ENCODE results near the gene MGRN1.

MGRN1 gene

DNA sequence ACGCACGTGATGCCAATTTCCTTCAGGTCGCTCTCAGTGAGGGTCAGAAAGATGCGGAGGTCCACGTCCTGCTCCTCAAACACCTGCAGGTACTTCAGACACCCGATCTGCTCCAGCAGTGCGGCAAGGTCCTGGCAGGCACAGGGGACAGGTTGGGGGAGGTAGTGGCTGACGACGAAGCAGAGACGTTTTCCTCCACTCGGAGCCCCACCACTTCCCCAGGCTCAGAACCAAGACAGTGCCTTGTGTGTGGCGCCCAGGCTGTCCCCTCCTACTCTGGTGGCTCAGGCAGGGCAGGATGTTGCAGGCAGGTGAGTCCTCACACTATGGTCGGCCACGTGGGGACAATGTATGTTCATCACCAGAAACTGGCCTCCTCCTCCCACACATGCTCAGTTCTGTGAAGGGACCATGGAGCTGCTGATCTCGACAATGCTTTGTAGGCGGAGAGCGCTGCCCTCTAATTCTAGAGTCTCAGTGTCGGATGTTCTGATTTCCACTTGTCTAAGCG lies 74.5 kb downstream of the MGRN1 start:
- DNase-seq (ENCODE audit: low spot score), result no peak

GRCh38 chr16:4700380-4700996 lies 75.9 kb downstream of the MGRN1 start:
- DNase-seq (ENCODE audit: low spot score), result no peak

DNA sequence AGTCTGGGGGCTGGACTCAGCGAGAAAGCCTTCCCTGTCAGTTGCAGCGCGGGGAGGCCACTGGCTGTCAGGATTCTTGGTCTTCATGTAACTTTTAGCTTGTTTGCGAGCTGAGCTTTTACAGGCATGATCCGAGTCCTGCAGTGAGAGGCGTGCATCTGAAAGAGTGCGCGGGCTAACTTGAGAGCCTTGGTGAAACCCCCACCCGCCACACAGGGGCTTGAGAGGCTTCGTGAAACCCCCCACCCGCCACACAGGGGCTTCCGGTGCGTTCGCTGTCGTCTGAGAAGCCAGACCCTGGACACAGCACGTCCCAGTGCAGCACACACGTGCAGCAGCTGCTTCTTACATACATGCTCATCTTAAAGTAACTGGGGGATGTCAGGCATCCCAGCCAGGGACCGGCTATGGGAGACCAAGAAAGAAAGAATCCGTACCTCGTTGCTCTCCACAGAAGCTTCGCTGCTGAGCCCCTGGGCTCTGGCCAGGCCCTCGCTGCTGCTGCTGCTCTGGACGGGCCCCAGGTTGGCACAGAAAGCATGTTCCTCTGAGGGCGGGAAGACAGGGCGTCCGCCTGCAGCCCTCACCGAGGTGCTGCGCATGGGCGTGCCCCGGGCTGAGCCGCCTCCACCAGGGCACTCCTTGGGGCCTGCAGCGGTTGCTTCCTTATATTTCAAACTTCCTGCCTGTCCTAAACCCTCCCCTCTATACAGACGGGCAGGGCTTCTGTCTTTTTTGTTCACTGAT lies 76.5 kb downstream of the MGRN1 start:
- DNase-seq (ENCODE audit: low spot score), result no peak

- DNase-seq (ENCODE audit: low spot score), result no peak
Measured at GRCh38 chr16:4701791-4702465, 77.3 kb downstream of the MGRN1 start.

GRCh38 chr16:4702466-4702808 lies 77.8 kb downstream of the MGRN1 start:
- no peak for DNase-seq (ENCODE audit: low spot score)

DNA sequence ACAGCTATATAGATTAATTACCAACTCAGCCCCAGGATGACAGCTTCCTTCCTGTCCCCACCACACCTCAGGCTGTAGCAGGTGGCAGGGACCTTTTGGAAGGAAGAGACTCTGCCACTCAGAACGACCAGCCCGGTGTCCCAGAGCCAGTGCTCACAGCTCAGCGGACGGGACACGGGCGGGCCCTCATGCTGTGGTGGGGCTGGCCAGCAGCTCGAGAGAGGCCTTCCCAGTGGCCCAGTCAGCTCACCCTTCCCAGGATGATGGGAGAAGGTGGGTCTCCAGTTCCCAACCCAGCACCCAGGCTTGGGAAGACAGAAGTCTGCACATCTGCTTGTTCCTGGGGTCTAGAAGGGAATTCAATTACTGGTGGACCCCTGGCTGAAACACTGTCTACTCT lies 79.3 kb downstream of the MGRN1 start:
- no peak for DNase-seq (ENCODE audit: low spot score)

DNA sequence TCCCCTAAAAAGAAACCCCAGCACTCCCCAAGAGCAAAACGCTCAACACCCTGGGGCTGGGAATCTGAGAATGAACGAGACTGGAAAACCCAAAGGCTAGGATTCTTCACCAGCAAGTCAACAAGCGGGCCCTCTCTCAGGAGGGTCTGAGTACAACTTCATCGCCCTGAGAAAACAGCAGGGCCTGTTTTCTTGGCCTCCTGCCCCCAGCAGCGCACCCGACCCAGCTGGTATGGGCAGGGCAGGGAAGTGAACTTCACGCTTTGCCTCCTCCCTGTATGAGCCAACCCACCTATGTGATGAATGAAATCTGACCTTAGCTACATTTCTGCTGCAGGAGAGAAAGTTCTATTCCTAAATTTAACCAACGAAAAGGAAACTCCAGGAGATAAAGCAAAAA lies 79.9 kb downstream of the MGRN1 start:
- no peak for DNase-seq (ENCODE audit: low spot score)

DNA sequence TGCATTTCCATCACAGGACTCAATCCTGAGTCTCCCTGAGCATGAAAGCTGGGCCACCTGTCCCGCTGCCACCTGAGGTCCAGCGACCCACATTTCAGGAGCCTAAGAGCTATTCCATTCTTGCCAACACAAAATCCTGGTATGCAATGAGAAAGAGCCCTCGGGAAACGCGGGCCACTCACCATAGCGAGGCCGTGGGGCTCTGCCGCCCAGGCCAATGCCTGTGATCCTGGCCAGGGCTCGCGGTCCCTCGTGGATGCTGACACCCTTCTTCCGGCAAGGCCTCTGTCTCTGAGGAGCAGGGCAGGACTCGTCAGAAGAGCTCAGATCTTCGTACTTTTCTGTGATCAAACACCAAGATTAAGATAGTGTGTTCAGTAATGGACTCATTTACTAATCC lies 80.3 kb downstream of the MGRN1 start:
- no peak for DNase-seq (ENCODE audit: low spot score)

- DNase-seq (ENCODE audit: low spot score), result no peak
Measured at GRCh38 chr16:4706871-4707270, 82.2 kb downstream of the MGRN1 start.

DNA sequence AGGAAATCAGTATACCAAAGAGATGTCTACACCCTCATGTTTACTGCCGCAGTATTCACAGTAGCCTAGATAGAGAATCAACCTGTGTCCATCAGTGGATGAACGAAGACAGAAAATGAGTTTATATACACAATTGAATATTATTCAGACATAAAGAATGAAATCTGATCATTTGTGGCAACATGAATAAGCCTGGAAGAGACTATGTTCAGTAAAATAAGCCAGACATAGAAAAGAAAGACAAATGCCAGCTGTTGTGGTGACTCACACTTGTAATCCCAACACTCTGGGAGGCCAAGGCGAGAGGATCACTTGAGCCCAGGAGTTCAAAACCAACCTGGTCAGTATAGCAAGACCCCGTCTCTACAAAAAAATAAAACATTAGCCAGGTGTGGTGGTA lies 84.9 kb downstream of the MGRN1 start:
- no peak for DNase-seq (ENCODE audit: low spot score)

- no peak for DNase-seq (ENCODE audit: low spot score)
Measured at GRCh38 chr16:4713663-4714501, 89.3 kb downstream of the MGRN1 start.

GRCh38 chr16:4714996-4715395 lies 90.4 kb downstream of the MGRN1 start:
- DNase-seq (ENCODE audit: low spot score), result no peak

GRCh38 chr16:4718466-4718865 lies 93.8 kb downstream of the MGRN1 start:
- no peak for DNase-seq (ENCODE audit: low spot score)

- DNase-seq (ENCODE audit: low spot score), result no peak
Measured at GRCh38 chr16:4723071-4723767, 98.6 kb downstream of the MGRN1 start.

GRCh38 chr16:4724661-4725270 lies 100.1 kb downstream of the MGRN1 start:
- DNase-seq (ENCODE audit: low spot score), result no peak

DNA sequence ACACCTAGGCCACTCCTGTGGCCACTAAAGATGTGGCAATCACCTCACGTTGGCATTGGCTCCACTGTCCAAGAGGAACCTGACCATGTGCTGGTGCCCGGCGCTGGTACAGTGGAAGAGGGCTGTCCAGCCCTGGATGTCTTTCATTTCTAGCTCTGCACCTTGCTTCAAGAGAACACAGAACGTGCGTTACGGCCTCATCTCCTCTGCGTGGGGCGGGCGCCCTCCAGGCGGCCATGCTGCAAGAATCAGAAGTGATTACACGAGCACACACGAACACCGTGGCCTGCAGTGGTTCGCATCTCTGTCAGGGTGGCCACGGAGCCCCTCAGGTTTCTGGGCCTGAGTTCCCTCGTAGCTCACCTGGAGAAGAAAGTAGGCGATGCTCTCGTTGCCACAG lies 102.0 kb downstream of the MGRN1 start:
- DNase-seq (ENCODE audit: low spot score), result no peak

GRCh38 chr16:4728676-4729075 lies 104.0 kb downstream of the MGRN1 start:
- DNase-seq (ENCODE audit: low spot score), result no peak

DNA sequence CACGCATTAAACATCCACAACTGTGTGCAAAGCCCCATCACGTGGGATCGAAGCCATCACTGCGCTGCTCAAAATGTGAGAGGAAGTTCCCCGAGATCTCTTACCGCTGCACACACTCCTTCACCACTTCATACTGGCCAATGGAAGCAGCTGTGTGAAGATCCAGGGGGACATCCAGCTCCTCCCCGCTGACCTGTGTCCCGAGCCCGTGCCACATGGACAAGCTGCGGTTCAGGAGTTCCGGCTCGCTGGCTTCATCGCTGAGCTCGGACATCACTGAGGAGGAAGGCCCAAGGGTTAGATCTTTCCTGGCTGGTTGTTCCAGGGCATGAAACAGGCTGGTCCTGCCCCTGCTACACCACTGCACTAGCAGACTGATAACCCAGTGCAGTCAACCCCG lies 105.2 kb downstream of the MGRN1 start:
- no peak for DNase-seq (ENCODE audit: low spot score)

GRCh38 chr16:4733211-4733742 lies 108.7 kb downstream of the MGRN1 start:
- DNase-seq (ENCODE audit: low spot score), result no peak

- no peak for DNase-seq (ENCODE audit: low spot score)
Measured at GRCh38 chr16:4733747-4734062, 109.1 kb downstream of the MGRN1 start.

- DNase-seq (ENCODE audit: low spot score), result peak; percentile 87
Measured at GRCh38 chr16:4734063-4734729, 109.6 kb downstream of the MGRN1 start, which contains the start of the genes ANKS3 and DNAAF8. ANKS3 (minus strand) TSS chr16:4734271; CDS start chr16:4730149, 4,122 bp downstream. DNAAF8 (plus strand) TSS chr16:4734537; CDS start chr16:4736515, 1,978 bp downstream.
